Bone marrow (tissue), 2 donors: ENCODE measurements around the gene ANTKMT.

Source experiments
- DNase-seq, 2 donors: peaks; one replicate each; lab custom pipeline; 2025; lab: John Stamatoyannopoulos, UW

Gene ANTKMT, protein sequence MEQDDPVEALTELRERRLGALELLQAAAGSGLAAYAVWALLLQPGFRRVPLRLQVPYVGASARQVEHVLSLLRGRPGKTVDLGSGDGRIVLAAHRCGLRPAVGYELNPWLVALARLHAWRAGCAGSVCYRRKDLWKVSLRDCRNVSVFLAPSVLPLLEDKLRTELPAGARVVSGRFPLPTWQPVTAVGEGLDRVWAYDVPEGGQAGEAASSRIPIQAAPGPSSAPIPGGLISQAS

DNA sequence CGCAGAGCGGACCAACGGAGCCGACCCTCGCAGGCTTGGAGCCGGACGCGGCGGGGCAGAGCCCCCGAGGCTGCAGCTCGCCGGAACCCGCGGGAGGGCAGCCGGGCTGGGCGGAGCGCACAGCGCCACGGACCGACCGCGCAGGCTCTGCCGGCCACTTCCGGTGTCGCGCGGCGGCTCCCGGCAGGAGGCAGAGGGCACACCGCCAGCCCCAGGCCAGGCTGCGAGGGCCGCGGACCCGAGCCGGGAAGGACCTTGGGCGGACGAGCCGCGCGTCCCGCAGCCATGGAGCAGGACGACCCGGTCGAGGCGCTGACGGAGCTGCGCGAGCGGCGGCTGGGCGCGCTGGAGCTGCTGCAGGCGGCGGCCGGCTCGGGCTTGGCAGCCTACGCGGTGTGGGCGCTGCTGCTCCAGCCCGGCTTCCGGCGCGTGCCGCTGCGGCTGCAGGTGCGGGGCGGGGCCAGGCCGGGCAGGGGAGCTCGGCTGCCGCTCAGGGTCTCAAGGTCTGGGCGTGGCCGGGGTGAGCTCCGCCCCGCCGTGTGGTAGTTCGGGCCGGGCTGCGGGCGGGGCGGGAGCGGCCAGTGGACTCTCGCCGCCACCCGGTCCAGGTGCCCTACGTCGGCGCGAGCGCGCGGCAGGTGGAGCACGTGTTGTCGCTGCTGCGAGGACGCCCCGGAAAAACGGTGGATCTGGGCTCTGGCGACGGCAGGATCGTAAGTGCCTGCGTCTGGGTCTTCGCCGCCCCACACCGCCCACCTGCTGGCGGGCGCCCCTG lies at the start of gene ANTKMT:
ANTKMT (plus strand) TSS at position 157 of the 775 bp plus-strand sequence; CDS start at position 286, 129 bp downstream.
- peak in 1 of 2 donors; percentile 46 for DNase-seq

DNA sequence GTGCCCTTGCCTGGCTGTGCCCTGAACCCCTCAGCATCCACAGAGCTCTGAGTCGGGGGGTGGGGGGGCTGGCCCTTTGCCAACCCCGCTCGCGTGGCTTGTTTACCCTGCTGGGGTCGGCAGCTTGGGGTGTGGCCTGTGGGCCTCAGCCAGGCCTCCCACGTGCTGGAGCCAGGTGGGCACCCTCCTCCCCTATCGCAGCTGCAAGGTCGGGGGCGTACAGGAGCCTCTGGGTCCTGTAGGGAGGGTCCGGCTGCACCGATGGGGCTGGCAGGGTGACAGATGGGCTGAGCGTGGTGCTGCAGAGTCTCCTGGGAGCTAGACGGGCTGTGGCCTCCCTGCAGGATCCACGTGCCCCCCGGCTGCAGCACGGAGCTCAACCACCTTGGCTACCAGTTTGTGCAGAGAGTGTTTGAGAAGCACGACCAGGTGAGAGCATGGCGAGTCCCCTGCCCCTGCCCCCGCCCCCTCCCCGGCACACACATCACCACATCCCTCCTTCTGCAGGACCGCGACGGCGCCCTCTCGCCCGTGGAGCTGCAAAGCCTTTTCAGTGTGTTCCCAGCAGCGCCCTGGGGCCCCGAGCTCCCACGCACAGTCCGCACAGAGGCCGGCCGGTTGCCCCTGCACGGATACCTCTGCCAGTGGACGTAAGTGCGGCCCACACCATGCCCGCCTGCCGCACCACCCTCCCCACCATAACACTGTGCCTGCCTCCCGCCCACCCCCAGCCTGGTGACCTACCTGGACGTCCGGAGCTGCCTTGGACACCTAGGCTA lies 49.4 kb upstream of the ANTKMT start:
- no peak for DNase-seq

DNA sequence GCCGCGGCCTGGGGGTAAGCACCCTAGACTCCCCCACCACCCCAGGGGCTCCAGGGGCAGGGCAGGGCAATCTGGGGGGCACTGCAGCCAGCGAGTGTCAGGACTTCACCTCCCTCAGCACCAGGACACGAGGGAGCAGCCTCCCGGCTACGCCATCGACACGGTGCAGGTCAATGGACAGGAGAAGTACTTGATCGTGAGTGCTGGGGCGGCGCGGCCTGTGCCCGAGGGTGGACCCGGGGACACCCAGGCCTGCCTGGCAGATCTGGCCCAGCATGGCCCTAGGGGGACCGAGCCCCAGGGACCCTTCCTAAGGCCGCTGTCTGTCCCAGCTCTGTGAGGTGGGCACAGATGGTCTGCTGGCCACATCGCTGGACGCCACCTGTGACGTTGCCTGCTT lies 48.6 kb upstream of the ANTKMT start:
- no peak for DNase-seq

DNA sequence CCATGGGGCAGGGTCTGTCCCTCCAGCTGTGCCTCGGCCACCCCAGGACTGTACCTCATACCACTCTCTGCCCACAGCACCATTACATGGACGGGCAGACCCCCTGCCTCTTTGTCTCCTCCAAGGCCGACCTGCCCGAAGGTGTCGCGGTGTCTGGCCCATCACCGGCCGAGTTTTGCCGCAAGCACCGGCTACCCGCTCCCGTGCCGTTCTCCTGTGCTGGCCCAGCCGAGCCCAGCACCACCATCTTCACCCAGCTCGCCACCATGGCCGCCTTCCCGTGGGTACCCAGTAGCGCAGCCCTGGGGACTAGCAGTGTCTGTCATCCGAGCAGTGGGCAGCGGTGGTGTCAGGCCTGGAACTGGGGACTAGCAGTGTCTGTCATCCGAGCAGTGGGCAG lies 48.1 kb upstream of the ANTKMT start:
- no peak for DNase-seq

DNA sequence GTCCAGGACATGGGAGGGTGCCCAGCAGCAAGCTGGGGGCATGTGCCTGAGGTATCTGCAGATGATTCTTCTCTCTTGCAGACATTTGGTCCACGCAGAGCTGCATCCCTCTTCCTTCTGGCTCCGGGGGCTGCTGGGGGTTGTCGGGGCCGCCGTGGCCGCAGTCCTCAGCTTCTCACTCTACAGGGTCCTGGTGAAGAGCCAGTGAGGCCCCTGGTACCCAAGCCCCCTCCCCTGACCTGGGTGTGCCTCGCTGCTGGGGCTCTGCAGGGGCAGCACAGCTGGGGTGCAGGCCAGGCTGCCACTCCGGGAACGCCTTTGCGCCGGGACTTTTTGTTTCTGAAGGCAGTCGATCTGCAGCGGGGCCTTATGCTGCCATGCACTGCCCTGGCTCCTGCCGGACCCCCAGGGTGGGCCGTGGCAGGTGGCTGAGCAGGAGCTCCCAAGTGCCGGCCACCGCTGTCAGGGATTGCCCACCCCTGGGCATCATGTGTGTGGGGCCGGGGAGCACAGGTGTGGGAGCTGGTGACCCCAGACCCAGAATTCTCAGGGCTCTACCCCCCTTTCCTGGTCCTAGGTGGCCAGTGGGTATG lies 47.5 kb upstream of the ANTKMT start:
- no peak for DNase-seq

DNA sequence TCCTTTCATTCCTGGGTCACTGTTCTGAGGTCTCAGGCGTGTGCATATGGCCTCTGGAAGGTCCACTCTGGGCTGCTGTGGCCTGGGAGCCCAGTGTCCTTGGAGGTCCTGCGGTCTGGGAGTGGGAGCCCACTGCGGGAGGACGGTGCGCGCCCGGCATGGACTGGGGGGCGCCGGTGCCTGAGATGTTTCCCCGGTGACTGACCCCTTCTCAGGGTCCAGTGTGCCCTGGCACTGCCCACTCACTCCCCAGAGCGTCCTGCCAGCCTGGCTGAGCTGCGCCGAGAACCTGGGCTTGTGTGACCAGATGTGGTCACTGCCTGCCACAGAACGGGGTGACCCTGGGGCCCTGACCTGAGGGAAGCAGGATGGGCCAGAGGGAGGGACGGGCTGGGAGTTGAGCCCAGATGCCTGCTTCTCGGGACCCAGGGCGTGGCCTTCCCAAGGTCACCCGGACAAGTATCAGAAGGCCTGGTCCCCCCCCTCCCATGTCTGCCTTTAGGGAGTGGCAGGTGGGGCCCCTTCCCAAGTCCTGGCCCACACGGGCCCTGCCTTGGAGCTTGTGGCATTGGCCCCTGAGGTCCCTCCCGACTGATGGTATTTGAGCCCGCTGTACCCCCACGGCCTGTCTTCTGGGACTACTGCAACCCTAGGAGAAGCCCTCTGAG lies 46.6 kb upstream of the ANTKMT start:
- no peak for DNase-seq

DNA sequence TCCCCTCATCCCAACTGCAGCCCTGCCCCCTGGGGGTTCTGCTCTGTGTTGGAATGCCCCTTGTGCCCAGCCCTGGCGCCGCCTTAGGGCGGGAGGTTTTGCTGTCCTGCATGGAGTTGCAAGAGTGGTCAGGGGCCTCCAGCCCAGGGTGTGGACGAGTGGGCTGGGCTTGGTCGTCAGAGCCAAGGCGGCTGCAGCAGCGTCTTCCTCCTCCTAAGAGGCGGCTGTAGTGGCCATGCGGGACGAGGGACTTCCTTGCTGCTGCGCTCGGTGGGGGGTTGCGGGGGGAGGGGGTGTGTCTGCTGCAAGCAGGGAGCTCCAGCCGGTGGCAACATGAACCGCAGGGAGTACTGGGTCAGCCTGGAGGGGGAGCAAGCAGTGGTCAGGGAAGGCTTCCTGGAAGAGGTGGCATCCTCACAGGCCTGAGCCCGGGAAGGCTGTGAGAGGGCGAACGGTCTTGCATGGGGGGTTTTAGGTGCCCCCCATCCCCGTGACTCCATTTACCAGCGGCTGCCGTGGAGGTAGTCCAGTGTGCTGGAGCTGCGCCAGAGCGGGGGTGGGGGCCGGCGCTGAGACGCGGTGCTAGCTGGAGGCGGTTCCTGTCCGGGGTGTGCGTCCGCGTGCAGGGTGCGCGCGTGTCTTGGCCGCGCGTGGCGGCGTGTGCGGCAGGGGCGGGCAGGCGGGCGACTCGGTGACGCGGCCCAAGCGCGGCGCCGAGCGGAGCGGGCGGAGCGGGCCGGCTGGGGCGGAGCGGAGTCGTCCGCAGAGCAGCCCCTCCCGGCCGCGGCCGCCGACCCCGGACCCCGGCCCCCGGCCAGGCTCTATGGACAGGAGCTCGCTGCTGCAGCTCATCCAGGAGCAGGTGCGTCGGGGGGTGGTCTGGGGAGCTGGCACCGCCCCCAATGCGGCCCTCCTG lies 45.7 kb upstream of the ANTKMT start, which contains the start of gene RHBDL1:
RHBDL1 (plus strand) TSS at position 704 of the 916 bp plus-strand sequence; CDS start at position 824, 120 bp downstream.
- DNase-seq = peak in 1 of 2 donors; percentile 23

DNA sequence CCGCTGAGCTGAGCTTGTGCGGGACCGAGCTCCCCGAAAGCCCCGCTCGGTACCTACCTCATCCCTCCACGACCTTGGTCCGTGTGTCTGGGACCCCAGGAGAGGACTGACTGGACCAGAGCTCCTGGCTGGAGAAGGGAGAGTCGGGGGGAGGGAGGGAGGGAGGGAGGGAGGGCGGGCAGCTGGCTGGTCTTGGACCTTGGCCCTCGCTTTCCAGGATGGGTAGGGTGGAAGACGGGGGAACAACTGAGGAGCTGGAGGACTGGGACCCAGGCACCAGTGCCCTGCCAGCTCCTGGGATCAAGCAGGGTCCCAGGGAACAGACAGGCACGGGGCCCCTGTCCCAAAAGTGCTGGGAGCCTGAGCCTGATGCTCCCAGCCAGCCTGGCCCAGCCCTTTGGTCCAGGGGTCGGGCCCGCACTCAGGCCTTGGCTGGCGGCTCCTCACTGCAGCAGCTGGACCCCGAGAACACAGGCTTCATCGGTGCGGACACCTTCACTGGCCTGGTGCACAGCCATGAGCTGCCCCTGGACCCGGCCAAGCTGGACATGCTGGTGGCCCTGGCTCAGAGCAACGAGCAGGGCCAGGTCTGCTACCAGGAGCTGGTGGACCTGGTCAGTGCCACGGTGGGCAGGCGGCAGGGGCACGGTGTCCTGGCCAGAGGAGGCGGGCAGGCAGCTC lies 44.9 kb upstream of the ANTKMT start:
- DNase-seq = no peak

DNA sequence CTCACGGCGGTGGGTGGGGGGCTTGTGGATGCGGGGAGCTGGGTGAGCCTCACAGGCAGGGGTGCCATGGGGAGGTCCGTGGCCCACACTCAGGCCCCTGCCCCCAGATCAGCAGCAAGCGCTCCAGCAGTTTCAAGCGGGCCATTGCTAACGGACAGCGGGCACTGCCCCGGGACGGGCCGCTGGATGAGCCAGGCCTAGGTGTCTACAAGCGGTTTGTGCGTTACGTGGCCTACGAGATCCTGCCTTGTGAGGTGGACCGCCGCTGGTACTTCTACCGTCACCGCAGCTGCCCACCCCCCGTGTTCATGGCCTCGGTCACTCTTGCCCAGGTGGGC lies 44.4 kb upstream of the ANTKMT start:
- DNase-seq = no peak

DNA sequence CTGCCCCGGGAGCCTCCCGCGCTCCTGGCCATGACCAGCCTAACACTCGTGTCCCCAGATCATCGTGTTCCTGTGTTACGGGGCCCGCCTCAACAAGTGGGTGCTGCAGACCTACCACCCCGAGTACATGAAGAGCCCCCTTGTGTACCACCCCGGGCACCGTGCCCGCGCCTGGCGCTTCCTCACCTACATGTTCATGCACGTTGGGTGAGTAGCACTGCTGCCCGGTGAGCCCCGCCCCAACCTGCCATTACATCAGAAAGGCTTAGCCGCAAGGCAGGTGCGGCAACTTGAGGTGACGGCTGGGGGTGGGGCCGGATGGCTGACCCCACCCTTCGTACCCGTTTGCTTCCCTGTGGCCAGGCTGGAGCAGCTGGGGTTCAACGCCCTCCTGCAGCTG lies 44.0 kb upstream of the ANTKMT start:
- DNase-seq = no peak

DNA sequence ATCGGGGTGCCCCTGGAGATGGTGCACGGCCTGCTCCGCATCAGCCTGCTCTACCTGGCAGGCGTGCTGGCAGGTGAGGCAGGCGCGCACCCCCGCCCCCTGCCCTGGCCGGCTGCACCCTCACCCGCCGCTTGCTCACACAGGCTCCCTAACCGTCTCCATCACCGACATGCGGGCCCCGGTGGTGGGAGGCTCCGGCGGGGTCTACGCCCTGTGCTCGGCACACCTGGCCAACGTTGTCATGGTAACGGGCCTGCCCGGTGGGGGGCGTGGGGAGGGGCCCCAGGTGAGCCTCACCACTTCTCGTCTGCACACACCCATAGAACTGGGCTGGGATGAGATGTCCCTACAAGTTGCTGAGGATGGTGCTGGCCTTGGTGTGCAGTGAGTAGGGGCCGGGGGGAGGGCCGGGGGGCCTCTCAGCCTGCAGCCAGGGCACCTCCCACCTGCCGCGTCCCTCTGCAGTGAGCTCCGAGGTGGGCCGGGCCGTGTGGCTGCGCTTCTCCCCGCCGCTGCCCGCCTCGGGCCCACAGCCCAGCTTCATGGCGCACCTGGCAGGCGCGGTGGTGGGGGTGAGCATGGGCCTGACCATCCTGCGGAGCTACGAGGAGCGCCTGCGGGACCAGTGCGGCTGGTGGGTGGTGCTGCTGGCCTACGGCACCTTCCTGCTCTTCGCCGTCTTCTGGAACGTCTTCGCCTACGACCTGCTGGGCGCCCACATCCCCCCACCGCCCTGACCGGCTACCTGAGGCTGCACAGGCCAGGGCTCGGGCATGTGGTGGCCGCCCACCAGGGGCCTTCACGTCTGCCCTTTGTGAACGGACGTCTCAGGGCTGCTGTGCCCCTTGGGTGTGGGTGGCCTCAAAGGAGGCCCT lies 43.4 kb upstream of the ANTKMT start:
- no peak for DNase-seq

DNA sequence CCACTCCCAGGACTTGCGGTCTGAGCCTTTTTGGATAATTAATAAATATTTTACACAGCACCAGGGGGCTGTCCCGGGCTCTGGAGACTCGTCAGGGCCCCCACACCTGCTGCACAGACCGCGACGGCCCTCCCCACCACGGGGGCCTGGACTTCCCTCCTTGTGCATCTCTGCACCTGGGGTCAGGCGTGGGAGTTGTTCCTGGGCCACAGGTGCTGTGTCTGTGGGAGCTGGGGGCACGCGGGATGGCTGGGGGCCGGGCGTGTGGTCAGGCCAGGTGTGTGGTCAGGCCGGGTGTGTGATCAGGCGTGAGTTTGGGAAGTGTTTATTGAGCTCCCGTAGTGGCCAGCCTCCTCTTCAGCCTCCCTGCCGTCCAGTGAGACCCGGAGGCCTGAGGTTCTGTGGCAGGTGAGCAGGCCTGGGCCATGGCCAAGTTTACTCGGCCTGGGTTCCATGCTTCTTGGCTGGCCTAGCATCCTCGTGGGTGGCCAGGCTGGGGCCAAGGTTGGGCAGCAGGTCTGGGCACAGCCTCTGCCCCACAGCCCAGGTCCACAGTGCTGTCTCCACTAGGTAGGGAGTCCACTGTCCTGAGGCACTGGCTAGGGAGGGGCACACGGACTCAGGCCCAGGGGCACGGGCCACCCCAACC lies 42.6 kb upstream of the ANTKMT start:
- DNase-seq = no peak

DNA sequence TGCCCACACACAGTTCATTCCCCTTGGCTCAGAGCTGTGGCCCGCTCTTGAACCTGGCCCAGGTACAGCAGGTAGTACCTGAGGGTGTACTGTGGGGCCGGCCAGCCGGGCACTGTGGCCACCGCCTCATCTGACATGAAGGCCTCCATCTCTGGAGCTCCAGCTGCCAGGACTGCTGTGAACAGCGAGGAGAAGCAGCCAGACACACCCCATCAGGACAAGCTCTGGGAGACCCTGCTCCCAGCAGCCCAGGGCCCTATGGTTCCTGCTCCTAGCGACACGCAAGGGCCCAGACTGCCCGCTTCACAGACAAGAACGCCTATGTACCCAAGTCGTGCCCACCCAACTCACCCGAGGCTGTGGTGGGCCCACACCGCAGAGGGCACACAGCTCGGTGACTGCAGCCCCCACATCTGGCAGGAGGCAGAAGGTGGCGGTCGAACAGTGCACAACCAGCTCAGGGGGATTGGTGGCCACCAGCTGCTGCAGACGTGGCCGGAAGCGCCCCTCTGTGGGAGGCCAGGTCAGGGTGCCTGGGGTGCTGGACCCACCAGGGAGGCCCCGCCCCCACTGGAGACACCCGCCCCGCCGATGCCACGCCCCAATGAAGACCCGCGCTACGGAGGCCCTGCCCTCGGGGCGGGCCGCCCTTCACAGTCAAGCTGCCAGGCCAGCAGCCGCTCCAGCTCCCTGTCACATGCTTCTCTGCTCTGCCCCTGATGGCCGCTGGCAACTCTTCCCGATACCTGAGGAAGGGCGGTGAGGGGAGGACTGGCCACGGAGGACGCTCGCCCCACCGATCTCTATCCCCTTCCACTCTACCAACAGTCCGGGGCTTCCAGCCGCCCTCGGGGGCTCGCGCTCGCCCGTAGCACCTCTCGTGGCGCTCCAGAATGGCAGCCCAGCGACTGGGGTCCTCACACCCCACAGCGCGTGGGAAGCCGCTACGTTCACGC lies 41.8 kb upstream of the ANTKMT start:
- DNase-seq = peak; percentile 33 to 76

DNA sequence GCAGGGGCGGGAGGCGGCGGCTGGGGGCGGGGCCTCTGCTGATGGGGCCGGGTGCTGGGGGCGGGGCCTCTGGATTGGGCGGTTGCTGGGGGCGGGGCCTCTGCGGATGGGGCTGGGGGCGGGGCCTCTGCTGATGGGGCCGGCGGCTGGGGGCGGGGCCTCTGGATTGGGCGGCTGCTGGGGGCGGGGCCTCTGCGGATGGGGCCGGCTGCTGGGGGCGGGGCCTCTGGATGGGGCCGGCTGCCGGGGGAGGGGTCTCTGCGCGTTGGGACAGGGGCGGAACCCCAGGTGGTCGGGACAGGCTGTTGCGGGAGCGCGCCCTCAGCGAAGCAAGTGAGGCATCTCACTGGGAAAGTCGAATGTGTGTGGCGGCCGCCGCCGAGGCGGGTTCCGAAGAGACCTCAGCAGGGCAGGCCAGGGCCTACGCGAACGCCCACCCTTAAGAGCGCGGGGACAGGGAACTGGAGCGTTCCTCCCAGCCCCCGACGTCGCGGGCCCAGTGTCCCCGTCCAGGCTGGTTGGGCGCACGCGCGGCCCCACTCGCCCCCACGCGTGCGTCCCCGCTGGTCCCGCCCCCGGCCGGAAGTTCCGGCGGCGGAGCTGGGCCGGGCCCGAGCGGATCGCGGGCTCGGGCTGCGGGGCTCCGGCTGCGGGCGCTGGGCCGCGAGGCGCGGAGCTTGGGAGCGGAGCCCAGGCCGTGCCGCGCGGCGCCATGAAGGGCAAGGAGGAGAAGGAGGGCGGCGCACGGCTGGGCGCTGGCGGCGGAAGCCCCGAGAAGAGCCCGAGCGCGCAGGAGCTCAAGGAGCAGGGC lies 40.9 kb upstream of the ANTKMT start, which contains the start of gene STUB1:
STUB1 (plus strand) TSS at position 597 of the 811 bp plus-strand sequence; CDS start at position 713, 116 bp downstream.
- DNase-seq = peak; percentile 66 to 82

DNA sequence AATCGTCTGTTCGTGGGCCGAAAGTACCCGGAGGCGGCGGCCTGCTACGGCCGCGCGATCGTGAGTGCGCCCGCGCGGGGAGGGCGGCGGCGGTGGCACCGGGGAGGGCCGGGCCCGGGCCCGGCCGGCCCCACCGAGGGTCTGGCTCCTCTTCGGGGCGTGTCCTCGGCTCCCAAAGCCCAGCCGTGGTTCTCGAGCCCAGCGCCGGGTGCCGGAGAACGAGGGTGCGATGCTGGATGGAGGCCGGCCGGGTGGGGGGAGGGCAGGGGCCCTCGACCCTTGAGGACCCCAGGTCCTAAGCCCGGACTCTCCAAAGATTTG lies 40.4 kb upstream of the ANTKMT start:
- DNase-seq = no peak

DNA sequence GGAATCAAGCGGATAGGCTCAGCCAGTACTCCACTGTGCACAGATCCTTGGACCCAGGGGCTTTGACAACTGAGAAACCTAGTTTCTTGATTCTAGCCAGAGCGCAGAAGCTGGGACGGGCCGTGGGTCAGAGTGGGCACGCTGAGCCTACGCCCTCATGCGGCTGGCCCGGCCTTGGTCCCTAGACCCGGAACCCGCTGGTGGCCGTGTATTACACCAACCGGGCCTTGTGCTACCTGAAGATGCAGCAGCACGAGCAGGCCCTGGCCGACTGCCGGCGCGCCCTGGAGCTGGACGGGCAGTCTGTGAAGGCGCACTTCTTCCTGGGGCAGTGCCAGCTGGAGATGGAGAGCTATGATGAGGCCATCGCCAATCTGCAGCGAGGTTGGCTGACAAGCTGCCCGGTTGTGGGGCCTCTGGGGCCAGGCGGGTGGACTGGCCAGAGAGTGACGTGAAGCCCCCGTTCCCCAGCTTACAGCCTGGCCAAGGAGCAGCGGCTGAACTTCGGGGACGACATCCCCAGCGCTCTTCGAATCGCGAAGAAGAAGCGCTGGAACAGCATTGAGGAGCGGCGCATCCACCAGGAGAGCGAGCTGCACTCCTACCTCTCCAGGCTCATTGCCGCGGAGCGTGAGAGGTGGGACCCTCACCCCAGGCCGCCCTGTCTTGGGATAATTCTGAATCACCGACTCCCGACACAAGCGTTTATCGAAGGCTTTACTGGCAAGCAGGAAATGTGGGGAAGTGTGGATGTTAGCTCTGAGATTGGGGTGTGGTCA lies 39.8 kb upstream of the ANTKMT start:
- peak in 1 of 2 donors; percentile 9 for DNase-seq
